HS-27A (cell line): ENCODE data around the gene TRIM38.

Source experiments
- DNase-seq: peaks from one replicate; pipeline ENCODE4 v3.0.0-alpha.2; 2012; ENCODE audit warnings: low read depth, missing footprints

The TRIM38 gene

DNA sequence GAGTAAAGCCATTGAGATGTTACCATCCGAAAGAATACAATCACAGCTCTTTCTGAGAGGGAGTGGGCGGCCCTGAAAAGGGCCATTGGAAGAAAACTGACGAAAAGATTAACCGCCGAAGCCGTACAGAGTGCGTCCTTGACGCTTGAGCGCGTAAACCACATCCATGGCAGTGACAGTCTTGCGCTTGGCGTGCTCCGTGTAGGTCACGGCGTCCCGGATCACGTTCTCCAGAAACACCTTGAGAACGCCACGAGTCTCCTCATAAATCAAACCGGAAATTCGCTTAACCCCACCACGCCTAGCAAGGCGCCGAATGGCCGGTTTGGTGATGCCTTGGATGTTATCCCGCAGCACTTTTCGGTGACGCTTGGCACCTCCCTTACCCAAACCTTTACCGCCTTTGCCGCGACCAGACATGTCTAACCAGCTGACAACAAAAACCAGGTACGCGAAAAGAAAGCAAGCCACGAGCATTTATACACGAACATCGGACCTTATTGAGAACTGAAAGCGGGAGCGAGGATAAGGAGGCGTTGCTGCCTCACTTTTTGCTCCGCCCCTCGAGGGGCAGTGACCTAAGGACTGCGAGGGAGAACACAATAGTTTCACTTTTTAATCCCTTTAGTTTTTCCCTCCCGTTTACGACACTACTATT, 64.4 kb downstream of the TRIM38 start:
- peak; percentile 98 for DNase-seq

DNA sequence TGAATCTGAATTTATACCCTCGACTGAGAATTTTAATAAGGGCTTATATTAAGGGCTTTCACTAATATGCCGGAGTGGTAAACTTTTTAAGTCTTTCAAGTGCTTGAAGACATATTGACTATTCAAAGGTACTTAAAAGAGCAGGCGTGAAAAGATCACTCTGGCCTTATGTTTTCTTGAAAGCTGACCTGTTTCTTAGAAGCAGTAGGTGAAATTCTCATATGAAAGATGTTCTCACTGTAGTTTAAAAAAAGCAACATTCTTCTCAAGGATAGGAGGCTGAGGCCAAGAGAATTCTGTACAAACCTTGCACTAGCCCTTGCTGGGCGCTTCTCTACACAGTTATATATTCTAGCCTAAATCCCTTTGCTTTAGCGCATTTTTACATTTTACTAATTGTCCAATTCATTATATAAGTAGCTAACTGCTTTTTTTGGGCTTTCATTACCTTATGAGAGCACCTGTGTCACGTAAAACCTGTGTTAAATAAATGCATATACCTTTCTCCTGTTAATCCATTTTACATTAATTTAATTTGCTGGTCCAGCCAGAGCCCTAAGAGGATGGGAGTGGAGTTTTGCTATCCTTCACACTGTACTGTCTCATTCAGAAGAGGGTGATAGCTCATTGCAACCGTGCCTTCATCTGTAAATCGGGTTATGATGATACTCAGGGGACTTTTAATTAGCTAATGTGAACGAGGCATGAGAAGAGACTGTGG, 65.0 kb downstream of the TRIM38 start:
- no peak for DNase-seq

DNA sequence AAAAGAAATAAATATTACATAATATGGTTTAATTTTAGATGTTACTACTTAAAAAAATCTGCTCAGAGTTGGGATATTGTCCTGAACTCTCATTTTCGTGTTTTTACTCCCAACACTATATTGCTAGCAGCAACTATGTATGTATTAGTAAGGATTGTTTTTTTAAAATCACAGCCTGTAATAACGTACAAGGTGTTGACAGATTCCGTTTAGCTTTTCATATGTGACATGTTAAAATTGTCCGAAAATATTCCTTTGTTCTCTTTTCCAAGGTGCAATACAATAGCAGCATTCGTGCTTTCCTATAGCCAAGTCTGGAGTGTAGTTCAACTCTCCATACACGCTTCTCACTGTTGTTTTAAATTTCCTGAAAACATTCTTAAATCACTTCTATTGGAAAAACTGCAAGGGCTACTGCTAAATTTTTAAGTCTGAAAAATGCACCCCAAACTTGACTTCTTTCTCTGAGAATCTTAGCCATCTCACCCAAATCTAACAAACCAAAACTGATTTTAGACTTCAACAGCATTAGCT, 65.7 kb downstream of the TRIM38 start:
- DNase-seq = no peak

DNA sequence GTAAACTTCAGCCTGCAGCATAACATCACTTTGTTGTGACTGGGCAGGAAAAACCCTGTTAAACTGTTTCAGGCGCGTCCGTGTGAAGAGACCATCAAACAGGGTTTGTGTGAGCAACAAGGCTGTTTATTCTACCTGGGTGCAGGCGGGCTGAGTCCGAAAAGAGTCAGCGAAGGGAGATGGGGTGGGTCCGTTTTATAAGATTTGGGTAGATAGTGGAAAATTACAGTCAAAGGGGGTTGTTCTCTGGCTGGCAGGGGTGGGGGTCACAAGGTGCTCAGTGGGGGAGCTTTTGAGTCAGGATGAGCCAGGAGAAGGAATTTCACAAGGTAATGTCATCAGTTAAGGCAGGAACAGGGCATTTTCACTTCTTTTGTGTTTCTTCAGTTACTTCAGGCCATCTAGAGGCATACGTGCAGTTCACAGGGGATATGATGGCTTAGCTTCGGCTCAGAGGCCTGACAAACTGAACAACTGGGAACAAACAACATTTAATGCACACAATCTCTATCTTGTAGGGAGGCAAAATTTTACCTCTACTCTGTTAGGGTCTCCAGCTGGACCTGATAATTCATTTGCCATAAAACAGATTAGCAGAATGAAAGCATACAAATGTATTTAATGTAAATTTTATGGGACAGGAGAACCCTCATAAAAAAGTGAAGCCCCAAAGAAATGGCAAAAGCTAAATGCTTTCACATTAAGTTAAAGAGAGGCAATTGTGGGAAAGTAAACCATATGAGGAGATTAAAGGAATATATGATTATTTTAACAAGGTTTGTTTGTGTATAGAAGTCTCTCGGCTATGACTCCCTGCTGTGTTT, 66.4 kb downstream of the TRIM38 start:
- DNase-seq = no peak

DNA sequence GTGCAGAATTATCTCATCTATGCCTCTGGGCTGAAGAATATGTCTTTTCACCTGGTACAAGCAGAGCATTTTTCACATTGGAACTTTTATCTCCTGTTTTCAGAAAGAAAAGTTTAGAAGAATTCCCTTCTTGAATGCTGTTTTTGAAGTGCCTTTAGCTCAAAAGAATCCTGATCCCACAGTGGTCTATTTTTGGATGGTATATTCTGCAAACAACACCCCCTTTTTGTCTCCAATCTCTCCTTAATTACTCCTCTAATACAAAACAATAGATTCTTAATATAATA, 66.9 kb downstream of the TRIM38 start:
- DNase-seq = no peak

DNA sequence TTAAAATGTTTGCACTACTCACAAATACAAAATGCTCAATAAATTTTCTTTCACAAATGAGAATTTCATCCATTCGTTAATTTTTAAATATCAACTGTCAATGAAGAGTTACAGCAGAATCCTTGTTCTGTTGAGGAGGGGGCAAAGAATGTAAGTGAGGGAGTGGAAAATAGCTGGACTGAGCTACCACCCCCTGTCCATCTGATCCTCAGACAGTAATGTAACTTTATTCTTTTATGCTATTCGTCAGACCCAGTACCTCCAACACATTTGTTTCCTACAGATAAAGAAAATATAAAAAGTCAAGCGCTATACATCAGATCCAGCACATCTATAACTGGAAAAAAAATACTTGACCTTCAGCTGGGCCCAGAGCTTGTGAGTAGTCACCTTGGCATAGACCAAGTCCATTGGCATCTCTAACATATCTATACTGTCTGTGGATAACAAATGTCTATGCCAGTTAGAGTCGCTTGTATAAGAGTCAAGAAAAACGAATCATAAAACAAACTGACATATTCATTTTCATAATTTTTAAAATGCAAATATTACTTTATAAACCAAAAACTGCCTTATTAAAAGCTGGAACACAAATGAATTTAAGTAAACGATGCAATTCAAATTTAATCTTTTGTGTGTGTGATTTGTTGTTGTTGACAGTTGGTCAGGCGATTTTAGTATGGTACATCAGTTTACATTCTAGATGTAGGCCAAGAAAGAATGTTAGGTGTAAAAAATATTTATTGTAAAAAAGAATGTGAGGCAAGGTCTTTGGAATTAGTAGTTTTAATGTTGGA, 67.5 kb downstream of the TRIM38 start:
- no peak for DNase-seq

DNA sequence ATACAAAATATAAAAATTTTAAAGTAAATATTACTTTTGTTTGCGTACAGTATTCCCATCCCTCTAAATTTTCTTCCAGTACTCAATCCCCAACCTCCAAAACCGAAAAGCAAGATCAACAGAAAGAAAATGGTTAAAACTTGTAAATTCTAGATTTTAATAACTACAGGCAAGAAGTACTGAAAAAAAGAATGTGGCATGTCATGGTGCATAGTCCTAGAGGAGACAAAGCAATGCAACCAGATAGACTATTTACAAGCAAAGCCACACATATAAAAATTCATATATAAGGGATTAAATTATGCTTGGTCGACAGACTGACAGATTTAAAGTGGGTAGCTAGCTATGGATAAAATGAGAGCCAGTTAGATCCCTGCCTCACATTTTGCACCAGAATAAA, 68.1 kb downstream of the TRIM38 start:
- DNase-seq = no peak

DNA sequence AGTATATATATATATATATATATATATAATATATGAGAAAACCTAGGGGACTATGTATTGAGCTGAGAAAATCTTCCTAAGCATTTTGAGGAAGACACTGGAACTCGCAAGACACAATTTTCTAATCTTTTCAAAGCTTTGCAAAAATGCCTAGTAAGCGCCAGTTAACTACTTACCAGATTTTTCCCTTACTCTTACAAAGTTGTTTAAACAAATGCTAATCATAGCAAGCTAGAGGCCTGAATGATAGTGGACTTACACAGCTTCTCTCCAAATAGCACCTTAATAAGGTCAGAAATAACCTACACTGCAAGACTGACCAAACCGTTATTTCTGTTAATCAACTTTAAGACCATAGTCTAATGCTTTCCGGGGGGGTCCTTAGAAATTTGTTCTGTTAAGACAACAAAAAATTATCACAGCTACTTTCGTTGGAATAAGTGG, 68.6 kb downstream of the TRIM38 start:
- no peak for DNase-seq

DNA sequence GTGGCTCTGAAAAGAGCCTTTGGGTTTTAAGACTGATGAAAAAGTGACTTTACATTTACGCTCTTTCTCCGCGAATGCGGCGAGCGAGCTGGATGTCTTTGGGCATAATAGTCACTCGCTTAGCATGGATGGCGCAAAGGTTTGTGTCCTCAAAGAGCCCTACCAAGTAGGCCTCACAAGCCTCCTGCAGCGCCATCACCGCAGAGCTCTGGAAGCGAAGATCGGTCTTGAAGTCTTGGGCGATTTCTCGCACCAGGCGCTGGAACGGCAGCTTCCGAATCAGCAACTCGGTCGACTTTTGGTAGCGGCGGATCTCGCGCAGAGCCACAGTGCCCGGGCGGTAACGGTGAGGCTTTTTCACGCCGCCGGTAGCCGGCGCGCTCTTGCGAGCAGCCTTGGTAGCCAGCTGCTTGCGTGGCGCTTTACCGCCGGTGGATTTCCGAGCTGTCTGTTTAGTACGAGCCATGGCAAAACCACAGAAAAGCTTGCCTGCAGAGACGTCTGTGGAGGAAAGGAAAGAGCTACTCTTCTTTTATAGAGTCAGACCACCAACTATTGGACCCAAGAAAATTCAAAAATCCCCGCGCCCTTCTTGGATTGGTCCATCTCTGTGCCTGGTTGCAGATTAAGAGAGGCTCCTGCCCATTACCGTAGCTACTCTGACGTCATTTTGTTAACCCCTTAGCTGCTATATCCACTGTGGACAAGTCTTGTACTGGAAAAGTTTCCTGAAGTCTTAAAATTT, 69.2 kb downstream of the TRIM38 start:
- DNase-seq = peak; percentile 98

DNA sequence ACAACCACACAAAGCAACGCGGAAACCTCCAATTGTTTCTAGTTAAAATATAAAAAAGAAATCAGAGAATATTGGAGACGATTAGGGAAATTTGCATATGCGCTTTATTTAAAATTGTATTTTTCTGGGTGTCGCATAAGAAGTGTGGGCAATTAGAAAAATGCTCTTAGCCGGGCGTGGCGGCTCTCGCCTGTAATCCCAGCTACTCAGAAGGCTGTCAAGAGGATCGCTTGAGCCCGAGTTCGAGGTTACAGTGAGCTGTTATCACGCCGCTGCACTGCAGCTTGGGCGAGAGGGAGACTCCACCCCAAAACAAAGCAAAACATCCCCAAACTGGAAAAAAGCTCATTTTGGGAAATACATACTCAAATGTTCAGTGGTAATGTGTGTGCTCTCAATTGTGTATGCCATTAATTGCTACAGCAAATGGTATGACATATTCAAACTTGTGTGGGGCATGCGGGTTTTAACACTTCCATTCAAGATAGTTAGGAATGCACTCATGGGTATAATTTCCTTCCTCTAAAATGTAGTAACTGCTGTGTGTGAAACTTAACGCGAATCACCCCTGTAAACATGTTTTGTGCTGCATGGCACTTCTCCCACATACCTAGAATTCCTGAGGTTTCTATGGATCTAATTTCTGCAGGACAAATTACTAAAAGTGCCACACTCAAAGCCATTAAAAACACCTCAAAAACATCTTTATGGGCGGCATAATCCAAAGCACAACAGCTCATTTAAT, 69.9 kb downstream of the TRIM38 start:
- DNase-seq = peak; percentile 72

DNA sequence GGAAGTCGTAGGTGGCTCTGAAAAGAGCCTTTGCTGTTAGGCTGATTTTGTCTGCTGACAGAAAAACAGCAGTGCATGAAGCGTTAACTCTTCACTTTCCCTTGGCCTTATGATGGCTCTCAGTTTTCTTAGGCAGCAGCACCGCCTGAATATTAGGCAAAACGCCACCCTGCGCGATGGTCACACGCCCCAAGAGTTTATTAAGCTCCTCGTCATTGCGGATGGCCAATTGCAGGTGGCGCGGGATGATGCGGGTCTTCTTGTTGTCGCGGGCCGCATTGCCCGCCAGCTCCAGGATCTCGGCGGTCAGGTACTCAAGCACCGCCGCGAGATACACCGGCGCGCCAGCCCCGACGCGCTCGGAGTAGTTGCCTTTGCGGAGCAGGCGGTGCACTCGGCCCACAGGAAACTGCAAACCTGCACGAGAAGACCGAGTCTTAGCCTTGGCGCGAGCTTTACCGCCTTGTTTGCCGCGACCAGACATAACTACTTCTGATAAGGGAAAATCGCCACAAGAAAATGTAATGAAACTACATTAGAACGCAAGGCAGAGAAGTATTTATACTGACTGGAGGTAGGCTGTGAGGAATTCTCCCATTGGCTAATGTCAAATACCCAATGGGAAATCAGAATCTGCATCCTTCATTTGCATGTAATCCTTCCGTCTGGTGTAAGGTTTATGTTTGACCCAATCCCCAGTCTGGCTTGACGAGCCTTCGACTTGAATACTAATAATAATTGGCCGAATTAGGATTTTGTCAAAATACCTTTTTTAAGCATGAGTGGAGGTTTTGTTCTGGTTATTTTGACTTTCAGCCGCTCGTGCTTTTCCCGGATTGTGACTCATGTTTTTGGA, 70.7 kb downstream of the TRIM38 start:
- peak; percentile 97 for DNase-seq

DNA sequence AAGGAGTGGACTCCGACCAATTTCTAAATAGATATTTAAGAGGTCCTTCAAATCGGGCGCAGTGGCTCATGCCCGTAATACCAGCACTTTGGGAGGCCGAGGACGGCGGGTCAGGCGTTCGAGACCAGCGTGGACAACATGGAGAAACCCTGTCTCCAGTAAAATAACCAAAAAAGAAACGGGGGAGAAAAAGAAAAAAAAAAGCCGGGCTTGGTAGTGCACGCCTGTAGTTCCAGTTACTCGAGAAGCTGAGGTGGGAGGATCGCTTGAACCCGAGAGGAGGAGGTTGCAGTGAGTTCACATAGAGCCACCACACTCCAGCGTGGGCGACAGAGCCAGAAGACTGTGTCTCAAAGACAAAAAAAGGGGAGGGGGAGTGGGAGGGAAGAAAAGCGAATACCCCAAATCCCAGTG, 71.3 kb downstream of the TRIM38 start:
- DNase-seq = no peak

DNA sequence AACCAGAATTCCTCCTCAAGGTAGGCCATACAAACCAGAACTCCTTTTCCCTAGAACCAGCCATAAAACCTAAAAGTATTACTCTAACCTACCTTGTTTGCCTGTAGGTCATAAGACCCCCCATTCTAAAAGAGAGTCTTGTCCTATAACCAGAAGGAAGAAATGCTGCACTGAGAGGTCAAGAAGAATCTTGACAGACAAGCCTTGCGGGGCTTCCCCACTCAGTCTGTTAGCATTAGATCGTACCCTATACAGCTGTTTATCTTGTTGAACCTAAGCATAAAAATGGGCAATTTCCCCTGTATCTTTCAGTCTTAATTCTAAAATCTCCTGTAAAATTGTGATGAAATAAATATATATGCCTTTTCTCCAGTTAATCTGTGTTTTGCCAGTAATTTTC, 72.3 kb downstream of the TRIM38 start:
- no peak for DNase-seq
